A549 treated with Hydrocortisone at 1 μM for 4 hours (cell line): Measurements from ENCODE around the gene ADO. TPM values are rescaled to one million over a fixed set of nuclear protein-coding genes. Genes with fewer than 3 reads are reported as not detected.

Source experiments
- total RNA-seq: library from RNA; stranded (reverse); fragments of 200-300 nt; extraction: Qiagen RNA extraction; gene quantifications from 5 replicates; pipeline ENCODE4 v1.2.3, GENCODE V29; 2022

Gene ADO
- 17.3 to 21.9 TPM (median 20.8 TPM) in 5 replicates for total RNA-seq

GRCh38 chr10:62804356-62805230, at the start of gene ADO:
Gene ADO (plus strand): TSS chr10:62804720. CDS start chr10:62805060, 340 bp downstream.

DNA sequence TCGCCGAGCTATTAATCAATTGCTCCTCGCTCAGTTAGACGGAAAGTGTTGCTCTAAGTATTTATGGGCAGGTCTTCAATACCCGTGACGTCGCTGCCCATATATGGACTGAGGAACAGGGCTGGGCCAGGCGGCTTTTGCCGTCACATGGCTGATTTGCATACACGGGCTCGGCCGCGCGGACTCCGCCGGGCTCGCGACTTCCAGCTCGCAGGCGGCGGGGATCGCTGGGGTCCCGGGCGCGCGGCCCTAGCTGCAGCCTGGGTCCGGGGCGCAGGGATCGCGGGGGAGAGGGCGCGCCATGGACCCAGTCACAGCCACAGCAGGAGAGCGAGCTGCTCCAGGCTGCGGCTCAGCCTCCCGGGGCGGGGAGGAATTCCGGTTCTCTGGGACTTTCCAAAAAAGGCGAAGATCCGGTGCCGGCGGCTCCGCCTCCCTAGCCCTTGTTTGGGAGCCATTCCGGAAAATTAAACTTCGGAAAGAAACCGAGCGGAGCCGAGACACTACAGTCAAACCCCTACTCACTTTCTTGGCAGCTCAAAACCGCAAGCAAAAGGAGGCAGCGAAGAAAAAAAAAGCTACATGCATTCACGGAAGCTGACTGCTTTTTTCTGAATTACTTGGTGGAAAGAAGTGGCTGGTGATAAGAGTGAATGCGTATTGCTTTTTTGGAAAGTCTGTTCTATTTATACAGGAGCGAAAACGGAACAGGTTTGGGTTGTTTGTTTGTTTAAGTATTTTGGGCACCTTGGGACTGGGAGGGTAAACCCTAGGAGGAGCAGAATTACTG, 12.0 kb downstream of the ADO start, which contains the start of gene EGR2:
EGR2 (minus strand) TSS at position 36 of the 790 bp plus-strand sequence. CDS start 337 bp downstream, outside the sequence.

Other genes with a start within 250 kb of the ADO start
- gene EGR2, start 11.6 kb downstream of the ADO start, total RNA-seq = 0.21 to 0.52 TPM (median 0.28 TPM) in 5 replicates